HG02970 (cell line): Measurements from ENCODE around the gene ADAMTS4.
A peak's percentile ranks its signal among the peaks of the same experiment; 100 is the strongest.

Source experiments
- ATAC-seq: cut with Tn5 transposase; IDR thresholded peaks from one replicate; pipeline ENCODE4 v1.9.1; 2021; ENCODE audit warnings: mild to moderate bottlenecking, moderate library complexity, moderate number of reproducible peaks; ENCODE audit not compliant: unreplicated experiment, low FRiP score

Gene ADAMTS4

GRCh38 chr1:161175771-161176453 is 22.9 kb downstream of the ADAMTS4 start:
- ATAC-seq, result no peak

GRCh38 chr1:161174911-161175310 is 23.9 kb downstream of the ADAMTS4 start:
- no peak for ATAC-seq

- no peak for ATAC-seq
Observed at GRCh38 chr1:161173711-161174110, 25.1 kb downstream of the ADAMTS4 start.

GRCh38 chr1:161172776-161173376 is 26.0 kb downstream of the ADAMTS4 start:
- no peak for ATAC-seq

- no peak for ATAC-seq
Observed at GRCh38 chr1:161172349-161172748, 26.5 kb downstream of the ADAMTS4 start.

GRCh38 chr1:161171696-161172095 is 27.2 kb downstream of the ADAMTS4 start:
- ATAC-seq, result no peak

GRCh38 chr1:161171191-161171590 is 27.7 kb downstream of the ADAMTS4 start:
- ATAC-seq, result no peak

GRCh38 chr1:161168906-161169305 is 29.9 kb downstream of the ADAMTS4 start:
- ATAC-seq, result no peak

GRCh38 chr1:161166669-161167548 is 31.9 kb downstream of the ADAMTS4 start:
- peak; percentile 9 for ATAC-seq

- ATAC-seq, result peak; percentile 81
Observed at GRCh38 chr1:161165742-161166668, 32.8 kb downstream of the ADAMTS4 start, which contains the start of gene PPOX. Gene PPOX (plus strand): TSS chr1:161166426. CDS start chr1:161166848, 422 bp downstream.

- ATAC-seq, result no peak
Observed at GRCh38 chr1:161164901-161165610, 33.8 kb downstream of the ADAMTS4 start.

GRCh38 chr1:161163793-161164192 is 35.1 kb downstream of the ADAMTS4 start:
- ATAC-seq, result no peak

- no peak for ATAC-seq
Observed at GRCh38 chr1:161162806-161163205, 36.0 kb downstream of the ADAMTS4 start.

- no peak for ATAC-seq
Observed at GRCh38 chr1:161162052-161162451, 36.8 kb downstream of the ADAMTS4 start.

GRCh38 chr1:161161652-161162051 is 37.2 kb downstream of the ADAMTS4 start:
- no peak for ATAC-seq

GRCh38 chr1:161160671-161161145 is 38.1 kb downstream of the ADAMTS4 start:
- ATAC-seq, result no peak

GRCh38 chr1:161159913-161160243 is 39.0 kb downstream of the ADAMTS4 start:
- no peak for ATAC-seq

GRCh38 chr1:161159087-161159912 is 39.6 kb downstream of the ADAMTS4 start, which contains the start of gene USP21:
Gene USP21 (plus strand): TSS chr1:161159500. CDS start chr1:161160641, 1,141 bp downstream.
- ATAC-seq, result peak; percentile 79
